ENCODE measurements around the gene C4orf50.

C4orf50 gene

DNA sequence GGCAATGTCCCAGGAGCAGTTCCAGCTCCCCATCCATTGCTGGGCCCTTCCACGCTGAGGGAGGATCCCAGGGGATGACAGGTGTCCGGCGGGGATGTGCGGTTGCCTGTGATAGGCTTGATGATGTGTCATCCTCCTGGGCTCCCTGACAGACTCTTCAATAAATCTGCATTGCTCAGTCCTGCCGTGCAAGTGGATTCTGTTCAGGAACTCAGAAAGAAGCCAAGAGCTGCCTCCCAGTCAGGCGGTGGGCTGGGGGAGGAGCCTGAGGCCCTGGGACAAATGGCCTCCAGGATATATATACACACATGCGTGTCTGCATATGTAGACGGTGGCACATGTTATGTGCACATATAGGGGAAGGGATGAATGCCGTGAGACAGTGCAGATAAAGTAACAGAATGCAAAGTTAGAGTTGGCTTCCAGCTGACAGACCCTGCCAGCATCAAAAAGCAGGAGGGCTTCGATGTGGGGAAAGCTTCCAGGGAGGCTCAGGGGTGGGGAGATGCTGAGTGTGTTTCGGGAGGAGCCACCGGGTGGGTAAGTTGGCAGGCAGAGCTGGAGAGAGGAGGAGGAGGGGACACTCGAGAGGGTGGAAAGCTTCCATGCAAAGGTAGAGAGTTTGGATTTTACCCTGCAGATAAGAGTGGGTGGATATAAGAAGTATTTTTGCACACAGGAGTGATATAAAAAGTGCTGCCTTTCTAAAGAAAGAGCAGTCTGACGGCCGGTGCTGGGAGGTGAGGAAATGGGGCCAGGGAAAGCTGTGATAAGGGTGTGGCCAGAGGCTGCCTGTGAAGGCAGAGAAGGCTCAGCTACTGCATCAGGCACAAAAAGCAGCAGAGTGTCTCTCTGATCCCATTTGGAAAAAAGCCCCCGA lies 96.9 kb downstream of the C4orf50 start:
- Histone ChIP-seq H3K4me1 (ENCODE audit: insufficient read depth, low read length, poor library complexity, severe bottlenecking) (no peaks in the 10 kb centered on the region), H3K79me2 (ENCODE audit: insufficient read depth, low read length) (no peaks in the 10 kb centered on the region), H4K20me1 (ENCODE audit: insufficient read depth, low read length, poor library complexity, severe bottlenecking) (no peaks in the 10 kb centered on the region), H3K9ac (ENCODE audit: low read depth, low read length, poor library complexity, severe bottlenecking) (no peak overlapping the region), H3K4me2 (ENCODE audit: low read depth, low read length, poor library complexity, severe bottlenecking) (no peak overlapping the region), H3K4me3 (ENCODE audit: low read length, poor library complexity, severe bottlenecking) (no peak overlapping the region), H3F3A (ENCODE audit: low read depth) (no peaks in the 10 kb centered on the region), H3K9me2 (replicated peaks; ENCODE audit: low read depth, low read length) (no peaks in the 10 kb centered on the region), H3K36me3 (ENCODE audit: insufficient read depth, low read length) (no peaks in the 10 kb centered on the region), H2AFZ (ENCODE audit: low read length) (no peak overlapping the region), H3K9me3 (ENCODE audit: insufficient read depth, low read depth, low read length) (no peaks in the 10 kb centered on the region; the same call in 1 of the 2 replicates), H3K27me3 (ENCODE audit: insufficient read depth, low read length, poor library complexity, severe bottlenecking) (no peaks in the 10 kb centered on the region)
- TF ChIP-seq CTCF (conservative IDR thresholded peaks at IDR 0.05; ENCODE audit: low read length) (no peak), EZH2phosphoT487 (IDR thresholded peaks at IDR 0.05; ENCODE audit: borderline replicate concordance) (no peak)

DNA sequence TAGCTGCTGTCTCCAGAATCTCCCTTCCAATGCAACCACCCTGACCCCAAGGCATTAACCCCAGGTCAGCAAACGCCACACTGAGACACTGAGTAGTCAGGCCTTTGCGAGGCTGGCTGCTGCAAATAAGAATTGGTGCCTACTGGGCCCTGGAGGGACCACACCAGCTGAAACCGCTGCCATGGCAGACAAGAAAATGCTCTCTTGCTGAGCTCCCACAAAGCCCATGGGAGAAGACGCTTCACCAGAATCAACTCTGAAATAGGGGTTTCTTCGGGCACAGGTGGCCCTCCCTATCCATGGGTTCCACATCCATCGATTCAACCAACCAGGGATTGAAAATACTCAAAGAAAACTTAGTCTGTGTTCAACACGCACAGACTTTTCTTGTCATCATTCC lies 98.7 kb downstream of the C4orf50 start:
- H3K9ac ChIP-seq (ENCODE audit: low read depth, low read length, poor library complexity, severe bottlenecking): no peak overlapping the region
- H3K9me3 ChIP-seq (ENCODE audit: insufficient read depth, low read depth, low read length): no peaks in the 10 kb centered on the region; the same call in 1 of the 2 replicates
- no peaks in the 10 kb centered on the region for H3K36me3 ChIP-seq (ENCODE audit: insufficient read depth, low read length)
- H3K9me2 ChIP-seq (replicated peaks; ENCODE audit: low read depth, low read length): no peaks in the 10 kb centered on the region
- no peaks in the 10 kb centered on the region for H3K79me2 ChIP-seq (ENCODE audit: insufficient read depth, low read length)
- no peak for TF ChIP-seq CTCF (conservative IDR thresholded peaks at IDR 0.05; ENCODE audit: low read length)
- TF ChIP-seq EZH2phosphoT487 (IDR thresholded peaks at IDR 0.05; ENCODE audit: borderline replicate concordance): no peak
- H2AFZ ChIP-seq (ENCODE audit: low read length): no peak overlapping the region
- no peaks in the 10 kb centered on the region for H3F3A ChIP-seq (ENCODE audit: low read depth)
- H4K20me1 ChIP-seq (ENCODE audit: insufficient read depth, low read length, poor library complexity, severe bottlenecking): no peaks in the 10 kb centered on the region
- no peaks in the 10 kb centered on the region for H3K27me3 ChIP-seq (ENCODE audit: insufficient read depth, low read length, poor library complexity, severe bottlenecking)
- no peaks in the 10 kb centered on the region for H3K4me1 ChIP-seq (ENCODE audit: insufficient read depth, low read length, poor library complexity, severe bottlenecking)
- no peak overlapping the region for H3K4me2 ChIP-seq (ENCODE audit: low read depth, low read length, poor library complexity, severe bottlenecking)
- no peak overlapping the region for H3K4me3 ChIP-seq (ENCODE audit: low read length, poor library complexity, severe bottlenecking)

DNA sequence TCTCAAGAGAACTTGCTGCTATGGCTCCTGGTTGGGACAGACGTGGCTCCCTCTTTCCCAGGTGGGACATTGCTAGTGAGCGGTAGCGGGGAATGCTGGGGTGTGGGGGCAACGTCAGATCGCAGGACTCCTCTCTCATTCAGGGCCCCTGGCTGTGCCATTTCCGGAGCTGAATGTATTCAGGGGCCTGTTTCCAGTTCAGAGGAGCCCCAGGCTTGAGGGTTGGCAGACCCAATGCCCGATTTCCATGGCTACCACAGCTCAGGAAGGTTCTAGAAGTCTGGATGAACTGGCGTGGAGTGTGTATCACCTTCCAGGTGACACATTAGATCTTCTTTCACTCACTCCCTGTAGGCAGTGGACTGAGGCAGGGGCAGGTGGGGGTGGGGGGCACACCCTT lies 99.2 kb downstream of the C4orf50 start:
- Histone ChIP-seq H3F3A (ENCODE audit: low read depth) (no peaks in the 10 kb centered on the region), H3K36me3 (ENCODE audit: insufficient read depth, low read length) (no peaks in the 10 kb centered on the region), H3K27me3 (ENCODE audit: insufficient read depth, low read length, poor library complexity, severe bottlenecking) (no peaks in the 10 kb centered on the region), H3K4me2 (ENCODE audit: low read depth, low read length, poor library complexity, severe bottlenecking) (no peak overlapping the region), H3K79me2 (ENCODE audit: insufficient read depth, low read length) (no peaks in the 10 kb centered on the region), H2AFZ (ENCODE audit: low read length) (no peak overlapping the region), H3K9me3 (ENCODE audit: insufficient read depth, low read depth, low read length) (no peaks in the 10 kb centered on the region; the same call in 1 of the 2 replicates), H3K4me1 (ENCODE audit: insufficient read depth, low read length, poor library complexity, severe bottlenecking) (no peaks in the 10 kb centered on the region), H4K20me1 (ENCODE audit: insufficient read depth, low read length, poor library complexity, severe bottlenecking) (no peaks in the 10 kb centered on the region), H3K9ac (ENCODE audit: low read depth, low read length, poor library complexity, severe bottlenecking) (no peak overlapping the region), H3K9me2 (replicated peaks; ENCODE audit: low read depth, low read length) (no peaks in the 10 kb centered on the region), H3K4me3 (ENCODE audit: low read length, poor library complexity, severe bottlenecking) (no peak overlapping the region)
- TF ChIP-seq EZH2phosphoT487 (IDR thresholded peaks at IDR 0.05; ENCODE audit: borderline replicate concordance): no peak
- TF ChIP-seq CTCF (conservative IDR thresholded peaks at IDR 0.05; ENCODE audit: low read length): no peak

All from Loucy (cell line).